ENCODE measurements around the gene ETS2. TPM values are rescaled to one million over a fixed set of nuclear protein-coding genes. Genes with fewer than 3 reads are reported as not detected.
"Not testable (repeated sequence)": the region's sequence is repeated elsewhere in the genome, so short reads cannot be mapped to it uniquely, and the experiment has no call there.

ETS2 gene
- total and polyA plus RNA-seq, 2 donors = 91.7 to 113 TPM

DNA sequence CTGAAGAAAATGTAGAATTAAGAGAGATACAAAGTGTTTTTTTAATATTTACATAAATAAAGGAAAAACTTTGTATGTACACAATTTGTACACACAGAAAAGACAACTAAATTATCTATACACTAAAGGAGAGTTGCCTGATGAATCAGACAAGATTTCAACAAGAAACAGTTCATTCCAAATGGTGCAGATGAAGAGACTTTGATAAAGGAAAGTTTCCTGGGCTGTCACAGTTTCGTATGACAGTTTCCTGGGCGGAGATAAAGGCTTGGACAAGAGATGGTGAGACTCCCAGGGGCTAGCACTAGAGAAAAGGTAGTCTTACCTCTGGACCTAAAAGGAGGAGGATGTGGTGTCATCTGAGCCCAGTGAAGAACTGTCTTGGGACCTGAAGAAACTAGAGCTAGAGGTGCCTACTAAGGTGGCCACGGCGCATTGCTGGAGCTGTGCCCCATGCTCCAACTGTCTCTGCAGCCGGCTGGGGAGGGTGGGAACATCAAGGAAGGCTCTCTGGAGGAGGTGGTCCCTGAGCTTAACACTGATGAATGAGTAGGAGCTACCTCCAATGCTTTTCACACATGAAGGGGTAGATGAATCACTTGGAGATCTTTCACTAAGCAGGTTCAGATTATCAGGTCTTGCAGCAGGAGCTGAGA lies 32.2 kb downstream of the ETS2 start:
- DNase-seq (ENCODE audit: extremely low spot score) = no peak
- H3K27ac ChIP-seq (ENCODE audit: low read depth) = no peak overlapping the region
- no peaks in the 10 kb centered on the region for H3K36me3 ChIP-seq (ENCODE audit: insufficient read depth)
- H3K4me1 ChIP-seq (ENCODE audit: insufficient read depth) = no peaks in the 10 kb centered on the region
- 70% methylated on average over 5 of the region's 5 CpGs for WGBS
- H3K4me3 ChIP-seq (ENCODE audit: low read depth, low read length) = no peak overlapping the region

DNA sequence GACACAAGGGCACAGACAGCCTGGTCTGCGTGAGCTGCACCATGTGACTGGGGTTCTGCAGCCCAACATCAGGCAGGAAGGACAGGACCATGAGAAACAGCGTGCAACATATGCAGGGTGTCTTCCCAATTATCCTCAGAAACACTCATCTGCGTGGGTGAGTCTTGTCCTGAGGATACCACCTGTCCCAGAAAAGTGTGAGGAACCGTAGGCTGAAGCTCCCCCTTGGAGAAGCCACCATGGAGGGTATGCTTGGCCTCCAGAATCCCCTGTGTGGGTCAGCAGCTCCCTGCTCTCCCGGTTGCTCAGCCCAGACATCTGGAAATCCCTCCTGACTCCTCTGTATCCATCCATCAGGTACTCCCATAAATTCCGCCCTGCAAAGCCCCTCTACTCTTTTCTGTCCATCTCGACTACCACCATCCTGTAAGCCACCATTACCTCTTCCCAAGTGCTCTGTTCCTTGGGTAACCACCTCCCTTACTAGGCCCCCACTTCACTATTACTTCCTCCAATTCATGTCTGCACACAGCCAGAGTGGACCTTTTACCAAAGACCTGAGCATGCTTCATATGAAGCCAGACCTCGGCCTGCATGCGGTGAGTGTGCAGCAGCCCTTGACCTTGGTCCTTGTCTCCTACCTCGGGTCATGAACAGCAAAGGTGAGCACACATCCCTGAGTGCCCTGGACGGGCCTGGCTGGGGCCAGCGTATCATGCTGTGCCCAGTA lies 33.0 kb downstream of the ETS2 start:
- 89% methylated on average over 12 of the region's 12 CpGs for WGBS
- Histone ChIP-seq H3K4me3 (ENCODE audit: low read depth, low read length) (no peak overlapping the region), H3K36me3 (ENCODE audit: insufficient read depth) (no peaks in the 10 kb centered on the region), H3K4me1 (ENCODE audit: insufficient read depth) (no peaks in the 10 kb centered on the region), H3K27ac (ENCODE audit: low read depth) (peak overlapping the region; percentile 14)
- no peak for DNase-seq (ENCODE audit: extremely low spot score)

DNA sequence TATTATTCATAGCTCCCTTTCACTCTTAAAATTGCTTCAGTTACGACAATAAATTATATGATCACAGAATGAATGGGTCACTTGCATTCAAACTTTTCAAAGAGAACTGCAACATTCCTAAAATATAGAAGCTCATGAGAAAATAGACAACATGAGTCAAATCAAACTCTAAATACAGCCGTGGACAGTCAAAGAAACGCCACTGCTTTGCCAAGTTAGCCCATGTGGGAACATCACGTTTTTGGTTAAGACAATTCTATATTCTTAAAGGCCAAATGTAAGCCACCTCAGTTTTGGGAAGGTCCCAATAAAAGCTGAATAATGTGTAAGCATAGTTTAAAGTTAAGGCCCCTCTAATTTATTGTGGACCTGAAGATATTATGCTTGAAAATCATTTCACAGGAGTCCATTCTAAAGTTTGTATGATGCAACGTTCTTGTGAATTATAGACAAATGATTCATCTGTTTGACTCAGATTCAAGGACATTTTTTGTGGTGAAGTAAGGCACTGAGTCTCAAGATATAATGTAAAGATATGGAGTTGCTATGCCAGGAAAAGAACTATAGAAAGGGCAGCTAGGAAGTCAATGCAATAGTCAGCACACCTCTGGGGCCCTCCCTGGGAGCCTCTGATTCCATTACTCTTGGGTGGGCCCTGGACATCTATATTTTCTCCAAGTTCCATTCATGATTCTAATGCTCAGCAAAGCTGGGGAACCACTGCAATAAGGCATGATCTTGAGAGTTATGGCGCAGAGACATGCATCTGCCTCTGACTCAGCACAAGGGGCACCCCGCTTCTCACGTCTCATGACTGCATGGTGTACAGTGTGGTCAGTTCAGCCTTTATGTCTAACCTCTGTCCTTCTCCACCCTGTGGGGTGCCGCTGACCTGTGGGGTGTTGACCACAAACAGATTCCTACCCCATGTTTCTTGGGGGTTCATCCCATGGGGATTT lies 33.9 kb downstream of the ETS2 start:
- WGBS = 66% methylated on average over 9 of the region's 9 CpGs
- Histone ChIP-seq H3K36me3 (ENCODE audit: insufficient read depth) (no peaks in the 10 kb centered on the region), H3K4me1 (ENCODE audit: insufficient read depth) (no peaks in the 10 kb centered on the region), H3K27ac (ENCODE audit: low read depth) (peak overlapping the region; percentile 44), H3K4me3 (ENCODE audit: low read depth, low read length) (no peak overlapping the region)
- no peak for DNase-seq (ENCODE audit: extremely low spot score)

DNA sequence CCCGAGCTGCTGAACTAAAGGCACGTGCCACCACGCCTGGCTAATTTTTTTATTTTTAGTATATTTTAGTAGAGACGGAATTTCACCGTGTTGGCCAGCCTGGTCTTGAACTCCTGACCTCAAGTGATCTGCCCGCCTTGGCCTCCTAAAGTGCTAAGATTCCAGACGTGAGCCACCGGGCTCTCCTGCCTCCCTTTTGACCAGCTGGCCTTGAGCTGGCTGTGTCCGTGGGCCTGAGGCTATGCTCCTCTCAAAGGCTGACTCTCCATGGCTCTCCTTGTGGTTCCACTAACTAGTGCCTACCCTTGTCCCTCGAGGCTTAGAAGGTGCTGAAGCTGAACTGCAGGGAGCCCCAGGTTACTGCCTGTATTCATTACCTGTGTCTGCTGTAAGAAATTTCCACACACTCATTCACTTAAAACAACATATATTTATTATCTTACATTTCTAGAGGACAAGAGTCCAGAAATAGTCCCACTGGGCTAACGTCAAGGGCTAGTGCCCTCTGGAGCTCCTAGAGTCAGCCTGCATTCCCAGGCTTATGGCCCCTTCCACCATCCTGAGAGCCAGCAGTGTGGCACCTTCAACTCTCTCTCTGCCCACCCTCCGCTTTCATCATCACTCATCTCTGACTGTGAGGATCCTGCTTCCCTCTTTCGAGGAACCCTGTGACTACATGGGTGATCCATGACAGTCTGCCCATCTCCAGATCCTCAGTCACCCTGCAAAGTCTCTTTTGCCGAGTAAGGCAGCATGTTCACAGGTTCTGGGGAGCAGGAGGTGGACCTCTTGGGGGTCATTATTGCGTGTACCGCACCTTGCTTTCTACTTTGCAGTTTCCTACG lies 34.9 kb downstream of the ETS2 start:
- Histone ChIP-seq H3K4me3 (ENCODE audit: low read depth, low read length) (no peak overlapping the region), H3K36me3 (ENCODE audit: insufficient read depth) (no peaks in the 10 kb centered on the region), H3K4me1 (ENCODE audit: insufficient read depth) (no peaks in the 10 kb centered on the region), H3K27ac (ENCODE audit: low read depth) (no peak overlapping the region)
- WGBS = 98% methylated on average over 17 of the region's 17 CpGs
- no peak for DNase-seq (ENCODE audit: extremely low spot score)

DNA sequence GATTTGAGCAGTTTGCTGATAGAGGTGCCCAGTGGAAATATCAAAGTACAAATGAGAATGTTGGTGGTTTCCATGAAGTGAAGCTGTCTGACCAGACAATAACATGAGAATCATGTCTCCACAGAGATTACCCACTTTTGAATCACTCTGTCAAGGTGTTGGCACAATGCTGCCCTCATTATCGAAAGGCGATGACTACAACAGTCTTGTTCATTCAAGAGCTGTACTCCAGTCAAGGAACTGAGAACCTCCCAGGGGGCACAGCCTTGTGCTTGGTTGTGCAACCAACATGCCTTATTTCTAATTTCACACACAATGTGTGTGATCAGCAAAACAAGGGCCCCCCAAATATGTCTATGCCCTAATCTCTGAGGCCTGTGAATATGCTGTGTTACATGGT lies 35.7 kb downstream of the ETS2 start:
- Histone ChIP-seq H3K4me1 (ENCODE audit: insufficient read depth) (no peaks in the 10 kb centered on the region), H3K27ac (ENCODE audit: low read depth) (no peak overlapping the region), H3K36me3 (ENCODE audit: insufficient read depth) (no peaks in the 10 kb centered on the region), H3K4me3 (ENCODE audit: low read depth, low read length) (no peak overlapping the region)
- no peak for DNase-seq (ENCODE audit: extremely low spot score)
- 100% methylated on average over 2 of the region's 2 CpGs for WGBS

DNA sequence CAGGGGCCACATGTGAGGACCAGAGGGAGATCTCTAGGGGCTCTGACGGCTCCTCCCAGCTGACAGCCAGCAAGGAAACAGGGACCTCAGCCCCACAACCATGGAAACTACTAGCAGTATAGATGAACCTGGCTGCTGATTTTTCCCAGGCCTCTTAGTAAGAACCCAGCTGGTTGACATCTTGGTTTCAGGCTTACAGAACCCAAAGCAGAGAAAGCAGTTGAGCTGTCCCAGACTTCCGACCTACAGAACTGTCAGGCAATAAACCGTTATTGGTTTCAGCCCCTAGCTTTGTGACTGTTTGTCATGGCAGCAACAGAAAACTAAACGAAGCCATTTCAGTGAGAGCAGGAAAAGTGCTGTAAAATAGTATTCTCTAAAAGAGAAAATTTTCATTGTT lies 36.4 kb downstream of the ETS2 start:
- H3K27ac ChIP-seq (ENCODE audit: low read depth) = no peak overlapping the region
- no peaks in the 10 kb centered on the region for H3K36me3 ChIP-seq (ENCODE audit: insufficient read depth)
- 54% methylated on average over 4 of the region's 4 CpGs for WGBS
- no peak for DNase-seq (ENCODE audit: extremely low spot score)
- H3K4me3 ChIP-seq (ENCODE audit: low read depth, low read length) = no peak overlapping the region
- H3K4me1 ChIP-seq (ENCODE audit: insufficient read depth) = no peaks in the 10 kb centered on the region

DNA sequence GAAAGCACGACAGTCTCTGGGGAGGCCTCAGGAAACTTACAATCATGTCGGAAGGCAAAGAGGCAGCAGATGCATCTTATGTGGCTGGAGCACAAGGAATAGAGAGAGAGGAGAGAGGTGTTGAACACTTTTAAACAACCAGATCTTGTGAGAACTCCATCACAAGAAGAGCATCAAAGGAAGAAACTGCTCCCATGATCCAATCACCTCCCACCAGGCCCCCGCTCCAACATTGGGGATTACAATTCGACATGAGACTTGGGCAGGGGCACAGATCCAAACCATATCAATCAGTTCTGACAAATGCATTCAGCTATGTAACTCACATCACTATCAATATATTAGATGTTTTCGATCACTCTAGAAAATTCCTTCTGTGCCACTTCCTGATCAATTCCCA lies 37.6 kb downstream of the ETS2 start:
- 95% methylated on average over 5 of the region's 5 CpGs for WGBS
- H3K4me1 ChIP-seq (ENCODE audit: insufficient read depth) = peaks cover 1% of the 10 kb centered on the region
- H3K27ac ChIP-seq (ENCODE audit: low read depth) = no peak overlapping the region
- no peak for DNase-seq (ENCODE audit: extremely low spot score)
- H3K36me3 ChIP-seq (ENCODE audit: insufficient read depth) = no peaks in the 10 kb centered on the region
- H3K4me3 ChIP-seq (ENCODE audit: low read depth, low read length) = no peak overlapping the region

DNA sequence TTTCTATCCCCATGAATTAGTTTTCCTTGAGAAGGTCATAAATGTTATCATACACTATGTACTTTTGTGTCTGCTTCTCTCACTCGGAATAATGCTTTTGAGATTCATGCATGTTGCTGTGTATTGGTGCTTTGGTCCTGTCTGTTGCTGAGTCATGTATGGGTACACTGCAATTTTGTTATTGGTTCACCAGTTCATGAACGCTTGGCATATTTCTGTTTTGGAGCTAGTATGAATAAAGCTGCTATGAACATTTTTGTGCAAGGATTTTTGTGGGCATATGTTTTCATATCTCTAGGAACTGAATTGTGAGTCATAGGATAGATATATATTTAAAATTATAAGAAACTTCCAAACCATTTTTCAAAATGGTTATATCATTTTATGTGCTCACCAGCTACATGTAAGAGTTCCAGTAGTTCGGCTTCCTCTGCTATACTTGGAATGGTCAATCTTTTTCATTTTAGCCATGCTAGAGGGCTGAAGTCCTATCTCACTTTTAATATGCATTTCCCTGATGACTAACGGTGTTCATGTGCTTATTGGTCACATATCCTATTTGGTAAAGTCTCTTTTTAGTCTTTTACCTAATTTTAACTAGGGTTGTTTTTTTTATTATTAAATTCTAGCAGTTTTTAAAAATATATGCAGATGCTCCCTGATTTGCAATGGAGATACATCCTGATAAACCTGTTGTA lies 38.2 kb downstream of the ETS2 start:
- 86% methylated on average over 4 of the region's 4 CpGs for WGBS
- Histone ChIP-seq H3K4me3 (ENCODE audit: low read depth, low read length) (no peak overlapping the region), H3K27ac (ENCODE audit: low read depth) (no peak overlapping the region), H3K36me3 (ENCODE audit: insufficient read depth) (no peaks in the 10 kb centered on the region), H3K4me1 (ENCODE audit: insufficient read depth) (peaks cover 1% of the 10 kb centered on the region)
- DNase-seq (ENCODE audit: extremely low spot score) = no peak

DNA sequence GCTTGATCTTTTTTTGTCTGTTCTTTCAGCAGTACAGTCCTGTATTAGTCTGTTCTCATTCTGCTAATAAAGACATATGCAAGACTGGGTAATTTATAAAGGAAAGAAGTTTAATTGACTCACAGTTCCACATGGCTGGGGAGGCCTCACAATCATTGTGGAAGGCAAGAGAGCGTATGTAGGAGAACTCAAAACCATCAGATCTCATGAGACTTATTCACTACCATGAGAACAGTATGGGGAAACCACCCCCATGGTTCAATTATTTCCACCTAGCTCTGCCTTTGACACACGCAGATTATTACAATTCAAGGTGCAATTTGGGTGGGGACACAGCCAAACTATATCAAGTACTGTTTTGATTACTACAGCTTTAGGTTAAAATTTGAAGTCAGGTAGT lies 39.6 kb downstream of the ETS2 start:
- H3K27ac ChIP-seq (ENCODE audit: low read depth); H3K4me1 ChIP-seq (ENCODE audit: insufficient read depth); DNase-seq (ENCODE audit: extremely low spot score); H3K36me3 ChIP-seq (ENCODE audit: insufficient read depth); H3K4me3 ChIP-seq (ENCODE audit: low read depth, low read length): not testable (repeated sequence)
- 97% methylated on average over 2 of the region's 2 CpGs for WGBS

DNA sequence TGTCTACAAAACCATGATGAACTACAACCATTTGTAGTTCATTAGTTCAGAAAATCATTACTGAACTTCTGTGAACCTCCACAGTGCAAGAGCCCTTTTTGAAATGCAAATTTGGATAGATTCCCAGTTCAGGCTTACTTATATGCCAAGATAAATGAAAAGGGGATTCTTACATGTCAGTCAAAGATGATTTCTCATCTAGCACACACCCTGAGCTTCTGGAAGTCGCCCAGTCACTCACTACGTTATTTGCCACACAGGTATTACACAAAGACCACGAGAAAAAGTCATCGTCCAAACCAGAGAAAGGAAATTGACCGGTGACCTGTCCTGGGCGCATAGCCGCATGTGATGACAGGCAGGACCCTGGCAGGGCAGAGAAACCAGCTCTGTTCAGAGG lies 41.8 kb downstream of the ETS2 start:
- Histone ChIP-seq H3K27ac (ENCODE audit: low read depth) (no peak overlapping the region), H3K4me1 (ENCODE audit: insufficient read depth) (peaks cover 3% of the 10 kb centered on the region), H3K36me3 (ENCODE audit: insufficient read depth) (no peaks in the 10 kb centered on the region), H3K4me3 (ENCODE audit: low read depth, low read length) (no peak overlapping the region)
- no peak for DNase-seq (ENCODE audit: extremely low spot score)
- WGBS = 64% methylated on average over 7 of the region's 7 CpGs

DNA sequence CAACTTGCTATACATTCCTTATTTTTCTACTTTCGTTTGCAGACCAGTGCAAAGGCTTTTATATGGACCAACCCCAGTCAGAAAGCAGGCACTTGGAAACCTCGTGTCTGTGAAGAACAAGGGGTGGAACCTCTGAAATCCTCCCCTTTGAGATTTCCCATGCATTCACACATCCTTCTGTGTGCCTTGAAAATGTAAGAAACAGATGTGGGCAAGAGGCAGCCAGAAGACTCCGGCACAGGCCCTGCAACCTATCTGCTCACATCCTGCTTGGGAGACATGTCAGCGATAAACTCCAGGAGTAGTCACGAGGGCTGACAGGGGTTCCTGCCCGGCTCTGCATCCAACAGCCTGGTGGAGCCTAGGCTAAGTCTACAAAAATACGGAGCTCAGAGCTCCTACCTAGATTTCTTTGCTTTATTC lies 42.5 kb downstream of the ETS2 start:
- H3K4me3 ChIP-seq (ENCODE audit: low read depth, low read length) = no peak overlapping the region
- peaks cover 3% of the 10 kb centered on the region for H3K4me1 ChIP-seq (ENCODE audit: insufficient read depth)
- no peak overlapping the region for H3K27ac ChIP-seq (ENCODE audit: low read depth)
- 39% methylated on average over 7 of the region's 7 CpGs for WGBS
- H3K36me3 ChIP-seq (ENCODE audit: insufficient read depth) = no peaks in the 10 kb centered on the region
- no peak for DNase-seq (ENCODE audit: extremely low spot score)

DNA sequence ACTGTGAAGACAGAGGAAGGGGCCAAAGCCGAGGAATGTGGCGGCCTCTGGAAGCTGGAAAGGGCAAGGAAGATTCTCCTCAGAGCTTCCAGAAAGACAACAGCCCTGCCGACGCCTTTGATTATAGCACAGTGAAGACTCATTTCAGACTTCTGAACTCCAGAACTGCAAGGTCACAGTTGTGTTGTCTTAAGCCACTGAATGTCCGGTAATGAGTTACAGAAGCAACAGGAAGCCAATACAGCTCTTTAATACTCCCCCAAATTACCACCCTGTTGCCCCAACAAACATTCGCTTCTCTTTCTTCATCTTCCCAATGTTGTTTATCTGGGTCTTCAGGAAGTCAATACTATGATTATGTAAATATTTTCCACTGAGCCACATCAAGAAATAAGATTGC lies 44.0 kb downstream of the ETS2 start:
- 68% methylated on average over 6 of the region's 6 CpGs for WGBS
- H3K27ac ChIP-seq (ENCODE audit: low read depth) = no peak overlapping the region
- H3K4me1 ChIP-seq (ENCODE audit: insufficient read depth) = peaks cover 3% of the 10 kb centered on the region
- no peak overlapping the region for H3K4me3 ChIP-seq (ENCODE audit: low read depth, low read length)
- no peaks in the 10 kb centered on the region for H3K36me3 ChIP-seq (ENCODE audit: insufficient read depth)
- DNase-seq (ENCODE audit: extremely low spot score) = no peak

Measured in urinary bladder (tissue), 4 donors.